ENCODE data around the gene ARNT2. TPM values are rescaled to one million over a fixed set of nuclear protein-coding genes. Genes with fewer than 3 reads are reported as not detected.

Gene ARNT2
- total and polyA plus RNA-seq, 2 experiments from 2014 or later: 4.6 to 11.6 TPM

GRCh38 chr15:80597076-80597475, 192.9 kb downstream of the ARNT2 start (continued):
- TF ChIP-seq REST (IDR thresholded peaks at IDR 0.05; ENCODE audit: unreplicated experiment): no peak
- TF ChIP-seq ETS1 (IDR thresholded peaks at IDR 0.05): no peak
- TF ChIP-seq CTCF (conservative IDR thresholded peaks at IDR 0.05; ENCODE audit: low read depth in 2 of 2): no peak
- no peak for TF ChIP-seq ZNF114 (CRISPR knock-in tag; IDR thresholded peaks at IDR 0.05)

GRCh38 chr15:80599359-80599758, 195.2 kb downstream of the ARNT2 start:
- ATAC-seq (no peak), DNase-seq (ENCODE audit: low spot score) (no peak)
- no peaks in the 10 kb centered on the region for H4K20me1 ChIP-seq (replicated peaks; ENCODE audit: insufficient read depth)
- H2AFZ ChIP-seq: no peak overlapping the region
- no peaks in the 10 kb centered on the region for H3K9me3 Mint-ChIP-seq
- H3K27ac ChIP-seq (ENCODE audit: low read depth): no peak overlapping the region
- H3K9me2 ChIP-seq (ENCODE audit: insufficient read depth): 0 out of 2 replicates have a peak, but pooled peaks cover 5% of the 10 kb centered on the region
- peaks cover 5% of the 10 kb centered on the region for H3K4me1 Mint-ChIP-seq
- no peaks in the 10 kb centered on the region for H3K36me3 ChIP-seq (ENCODE audit: insufficient read depth)
- peaks cover 2% of the 10 kb centered on the region for H3K27me3 Mint-ChIP-seq (ENCODE audit: insufficient read depth, low read depth, poor library complexity)
- no peaks in the 10 kb centered on the region for H3K79me2 ChIP-seq (replicated peaks; ENCODE audit: insufficient read depth)
- no peak overlapping the region for H3K27ac Mint-ChIP-seq
- H3K4me3 Mint-ChIP-seq: no peak overlapping the region
- H3F3A ChIP-seq (replicated peaks; ENCODE audit: low read depth): no peaks in the 10 kb centered on the region
- no peak overlapping the region for H3K4me3 ChIP-seq
- no peak overlapping the region for H3K4me2 ChIP-seq
- no peaks in the 10 kb centered on the region for H3K27me3 ChIP-seq (ENCODE audit: insufficient read depth)
- H3K36me3 Mint-ChIP-seq (ENCODE audit: low read depth): no peaks in the 10 kb centered on the region
- H3K4me1 ChIP-seq (ENCODE audit: insufficient read depth): peaks cover 6% of the 10 kb centered on the region; the same call in 1 of the 2 replicates
- no peak for TF ChIP-seq EZH2 (IDR thresholded peaks at IDR 0.05; ENCODE audit: low read depth, unreplicated experiment)
- TF ChIP-seq POLR2AphosphoS5 (IDR thresholded peaks at IDR 0.05; ENCODE audit: low read depth): no peak
- no peak for TF ChIP-seq NANOG (IDR thresholded peaks at IDR 0.05; ENCODE audit: borderline replicate concordance)
- no peak for TF ChIP-seq CTCF (conservative IDR thresholded peaks at IDR 0.05; ENCODE audit: low read depth in 2 of 2)
- no peak for TF ChIP-seq ZNF331 (CRISPR knock-in tag; IDR thresholded peaks at IDR 0.05; ENCODE audit: low read depth)
- TF ChIP-seq ETS1 (IDR thresholded peaks at IDR 0.05): no peak
- TF ChIP-seq ZNF114 (CRISPR knock-in tag; IDR thresholded peaks at IDR 0.05): no peak
